Ascending aorta (tissue), 2 donors: Measurements from ENCODE around the gene ACSF3. TPM values are rescaled to one million over a fixed set of nuclear protein-coding genes. Genes with fewer than 3 reads are reported as not detected.

Experiments used
- DNase-seq, 2 donors: peaks; one replicate each; pipeline ENCODE4 v3.0.0-alpha.2; 2019; ENCODE audit warnings: low spot score in 2 of 2
- H3K27ac ChIP-seq, 2 donors: fragments of 200-600 bp; sonication (generic); one replicate each; pipeline ENCODE4 v1.5.1; 2016 to 2017; ENCODE audit warnings: mild to moderate bottlenecking in 1 of 2
- H3K27me3 ChIP-seq: fragments of 200-600 bp; sonication (generic); one replicate; pipeline ENCODE4 v1.5.1; 2017
- H3K36me3 ChIP-seq, 2 donors: fragments of 200-600 bp; sonication (generic); one replicate each; pipeline ENCODE4 v1.5.1; 2016
- H3K4me1 ChIP-seq, 2 donors: fragments of 200-600 bp; sonication (generic); one replicate each; pipeline ENCODE4 v1.5.1; 2016 to 2017; ENCODE audit warnings: mild to moderate bottlenecking in 1 of 2
- H3K4me3 ChIP-seq, 2 donors: fragments of 200-600 bp; sonication (generic); one replicate each; pipeline ENCODE4 v1.5.1; 2016 to 2017; ENCODE audit warnings: mild to moderate bottlenecking in 1 of 2
- H3K9me3 ChIP-seq, 2 donors: fragments of 200-600 bp; sonication (generic); one replicate each; pipeline ENCODE4 v1.5.1; 2016
- CTCF ChIP-seq, 3 experiments: fragments of 200-600 bp in 2 of 3; fragments of 450-650 bp in 1 of 3; sonication (generic) in 2 of 3; IDR thresholded peaks; one replicate each; pipeline ENCODE4 v1.5.1; 2016 to 2019; ENCODE audit warnings: antibody characterized with exemption in 3 of 3, mild to moderate bottlenecking in 1 of 3, moderate library complexity in 1 of 3
- intact Hi-C: fragments of 100-400 bp; cut with DNase I; formaldehyde crosslinking; loops from one replicate; pipeline ENCODE4 v1.15.1; 2023
- total RNA-seq: library from RNA; depleted of rRNA; stranded (reverse); fragments of >200 nt; gene quantifications from one replicate; pipeline ENCODE4 v1.1.0, GENCODE V29; 2016

Gene ACSF3
- total RNA-seq, 1 donor from 2014 or later = 5.2 TPM

DNA sequence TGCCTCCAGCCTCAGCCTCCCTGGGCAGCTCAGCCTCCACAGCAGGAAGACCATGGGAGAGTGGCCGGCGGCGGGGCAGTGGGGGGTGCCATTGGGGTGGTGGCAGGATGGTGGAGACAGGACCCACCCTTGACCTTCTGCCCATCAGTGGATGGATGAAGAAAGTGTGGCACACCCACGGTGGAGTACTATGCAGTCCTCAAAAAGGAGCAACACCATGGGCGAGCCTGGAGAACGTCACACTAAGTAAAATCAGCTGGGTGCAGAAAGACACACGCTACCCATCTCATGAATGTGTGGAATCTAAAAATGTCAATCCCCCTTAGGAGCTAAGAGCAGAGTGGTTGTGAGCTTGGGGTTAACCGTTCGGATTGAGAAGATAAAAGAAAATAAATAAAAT lies 34.8 kb upstream of the ACSF3 start:
- TF ChIP-seq CTCF (IDR thresholded peaks at IDR 0.05) = no peak
- no peaks in the 10 kb centered on the region for H3K27me3 ChIP-seq

GRCh38 chr16:89060207-89060794 lies 33.4 kb upstream of the ACSF3 start:
- Histone ChIP-seq H3K27me3 (no peaks in the 10 kb centered on the region), H3K4me3 (no peak overlapping the region), H3K4me1 (no peaks in the 10 kb centered on the region), H3K9me3 (no peaks in the 10 kb centered on the region), H3K36me3 (no peaks in the 10 kb centered on the region), H3K27ac (no peak overlapping the region)
- intact Hi-C loops = no loop called here
- TF ChIP-seq CTCF (IDR thresholded peaks at IDR 0.05) = no peak
- no peak for DNase-seq

More for the DNA sequence above, 34.8 kb upstream of the ACSF3 start:
- Histone ChIP-seq H3K4me1 (no peaks in the 10 kb centered on the region), H3K4me3 (no peak overlapping the region), H3K9me3 (no peaks in the 10 kb centered on the region), H3K27ac (no peak overlapping the region), H3K36me3 (no peaks in the 10 kb centered on the region)
- DNase-seq = no peak
- intact Hi-C loops = no loop called here

DNA sequence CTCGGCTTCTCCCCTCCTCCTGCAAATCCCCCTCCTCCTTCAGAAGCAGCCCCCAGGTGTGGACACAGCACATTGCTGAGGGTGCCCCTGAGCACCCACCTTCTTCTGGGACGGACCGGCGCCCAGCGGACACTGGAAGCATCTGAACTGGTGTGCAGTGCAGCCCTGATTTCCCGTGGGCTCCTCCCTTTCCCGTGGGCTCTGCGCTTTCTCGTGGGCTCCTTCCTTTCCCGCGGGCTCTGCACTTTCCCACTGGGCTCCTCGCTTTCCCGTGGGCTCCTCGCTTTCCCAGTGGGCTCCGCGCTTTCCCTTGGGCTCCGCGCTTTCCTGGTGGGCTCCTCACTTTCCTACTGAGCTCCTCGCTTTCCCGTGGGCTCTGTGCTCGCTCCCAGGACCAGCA lies 32.6 kb upstream of the ACSF3 start:
- Histone ChIP-seq H3K27ac (no peak overlapping the region), H3K4me1 (no peaks in the 10 kb centered on the region), H3K27me3 (no peaks in the 10 kb centered on the region), H3K36me3 (no peaks in the 10 kb centered on the region), H3K9me3 (no peaks in the 10 kb centered on the region), H3K4me3 (no peak overlapping the region)
- intact Hi-C loops = no loop called here
- no peak for DNase-seq
- TF ChIP-seq CTCF (IDR thresholded peaks at IDR 0.05) = no peak

GRCh38 chr16:89061590-89062380 lies 31.9 kb upstream of the ACSF3 start:
- Histone ChIP-seq H3K36me3 (no peaks in the 10 kb centered on the region), H3K27ac (no peak overlapping the region), H3K27me3 (no peaks in the 10 kb centered on the region), H3K9me3 (no peaks in the 10 kb centered on the region), H3K4me1 (no peaks in the 10 kb centered on the region), H3K4me3 (no peak overlapping the region)
- DNase-seq = no peak
- intact Hi-C loops = no loop called here
- no peak for TF ChIP-seq CTCF (IDR thresholded peaks at IDR 0.05)

GRCh38 chr16:89062389-89063345 lies 31.0 kb upstream of the ACSF3 start:
- Histone ChIP-seq H3K4me1 (no peaks in the 10 kb centered on the region), H3K27me3 (no peaks in the 10 kb centered on the region), H3K27ac (no peak overlapping the region), H3K9me3 (no peaks in the 10 kb centered on the region), H3K4me3 (no peak overlapping the region), H3K36me3 (no peaks in the 10 kb centered on the region)
- intact Hi-C loops = no loop called here
- no peak for TF ChIP-seq CTCF (IDR thresholded peaks at IDR 0.05)
- DNase-seq = no peak
